ENCODE measurements around the gene SCGB3A2. TPM values are rescaled to one million over a fixed set of nuclear protein-coding genes. Genes with fewer than 3 reads are reported as not detected.
A peak's percentile ranks its signal among the peaks of the same experiment; 100 is the strongest.

The SCGB3A2 gene
- total and polyA plus RNA-seq, 8 donors: 0.24 to 0.76 TPM; not detected in 6

DNA sequence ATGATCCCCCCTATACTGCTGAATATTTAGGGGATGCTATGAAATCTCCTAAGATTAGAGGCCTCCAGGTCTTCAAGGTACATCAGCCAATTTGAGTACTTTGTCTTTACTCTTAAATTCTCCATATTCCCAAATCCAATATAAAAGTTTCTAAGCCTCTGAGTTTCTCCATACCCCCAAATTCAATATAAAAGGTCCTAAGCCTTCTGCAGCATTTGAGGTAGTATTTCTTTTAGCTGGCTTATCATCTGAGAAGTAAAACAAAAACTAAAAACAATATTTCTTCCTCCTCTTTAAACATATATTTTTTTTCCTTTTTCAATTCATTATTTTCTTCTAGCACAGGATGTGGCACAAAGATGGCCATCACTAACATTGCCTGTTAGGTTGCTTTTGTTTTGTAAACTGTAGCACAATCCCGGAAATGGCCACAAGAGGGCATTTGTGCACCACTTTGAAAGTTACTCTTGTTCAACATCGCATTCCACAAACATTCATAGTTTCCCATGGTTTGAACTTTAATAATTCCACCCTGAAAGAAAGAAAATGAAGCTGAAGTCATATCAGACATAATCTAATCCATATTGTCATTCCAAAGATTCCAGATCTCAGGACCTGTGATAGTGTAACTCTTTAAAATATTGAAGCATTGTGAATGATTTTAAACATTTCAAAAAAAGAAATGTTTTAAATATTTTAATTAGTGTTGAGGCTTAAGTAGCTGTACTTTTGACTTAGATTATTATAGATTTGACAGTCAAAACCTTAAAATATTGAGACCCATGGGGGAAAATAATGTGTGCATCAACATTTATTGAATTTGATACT is 21.0 kb upstream of the SCGB3A2 start:
- TF ChIP-seq, protein P1, sequence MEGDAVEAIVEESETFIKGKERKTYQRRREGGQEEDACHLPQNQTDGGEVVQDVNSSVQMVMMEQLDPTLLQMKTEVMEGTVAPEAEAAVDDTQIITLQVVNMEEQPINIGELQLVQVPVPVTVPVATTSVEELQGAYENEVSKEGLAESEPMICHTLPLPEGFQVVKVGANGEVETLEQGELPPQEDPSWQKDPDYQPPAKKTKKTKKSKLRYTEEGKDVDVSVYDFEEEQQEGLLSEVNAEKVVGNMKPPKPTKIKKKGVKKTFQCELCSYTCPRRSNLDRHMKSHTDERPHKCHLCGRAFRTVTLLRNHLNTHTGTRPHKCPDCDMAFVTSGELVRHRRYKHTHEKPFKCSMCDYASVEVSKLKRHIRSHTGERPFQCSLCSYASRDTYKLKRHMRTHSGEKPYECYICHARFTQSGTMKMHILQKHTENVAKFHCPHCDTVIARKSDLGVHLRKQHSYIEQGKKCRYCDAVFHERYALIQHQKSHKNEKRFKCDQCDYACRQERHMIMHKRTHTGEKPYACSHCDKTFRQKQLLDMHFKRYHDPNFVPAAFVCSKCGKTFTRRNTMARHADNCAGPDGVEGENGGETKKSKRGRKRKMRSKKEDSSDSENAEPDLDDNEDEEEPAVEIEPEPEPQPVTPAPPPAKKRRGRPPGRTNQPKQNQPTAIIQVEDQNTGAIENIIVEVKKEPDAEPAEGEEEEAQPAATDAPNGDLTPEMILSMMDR (IDR thresholded peaks at IDR 0.05): peak; percentile 65 to 73 (median 70)
- intact Hi-C loops (cut with DNase I): no loop called here
- peak; percentile 75 to 95 (median 90) for ATAC-seq
- Histone ChIP-seq H3K4me1 (peaks cover 0 to 14% (median 8%) of the 10 kb centered on the region in 3 donors), H3K27me3 (no peaks in the 10 kb centered on the region), H3K4me3 (no peak overlapping the region), H3K9me3 (no peaks in the 10 kb centered on the region), H3K27ac (no peak overlapping the region), H3K36me3 (no peaks in the 10 kb centered on the region)
- WGBS, 2 donors: 0 to 1% methylated on average over 2 of the region's 2 CpGs
- peak in 5 of 6 donors; percentile 50 to 77 (median 58) for DNase-seq
- FAIRE-seq: peak; percentile 94

DNA sequence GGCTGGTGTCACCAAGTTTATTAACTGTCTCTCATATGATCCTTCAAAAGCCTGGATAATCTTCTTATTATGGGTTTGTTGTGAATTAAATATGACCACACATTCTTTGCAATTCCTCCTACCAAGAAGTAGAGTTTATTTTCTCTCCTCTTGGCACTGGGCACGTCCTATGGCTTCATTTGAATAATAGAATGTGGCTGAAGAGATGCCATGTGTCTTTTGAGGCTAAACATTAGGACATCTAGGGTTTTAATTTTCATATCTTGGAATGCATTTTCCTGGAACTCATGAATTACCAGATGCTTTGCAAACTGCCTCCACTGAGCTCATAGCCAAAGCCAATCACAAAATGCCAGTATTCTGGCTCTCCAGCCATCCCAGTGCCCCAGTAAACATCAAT is 19.9 kb upstream of the SCGB3A2 start:
- FAIRE-seq: no peak
- 68 to 69% methylated on average over 1 of the region's 1 CpG for WGBS, 2 donors

DNA sequence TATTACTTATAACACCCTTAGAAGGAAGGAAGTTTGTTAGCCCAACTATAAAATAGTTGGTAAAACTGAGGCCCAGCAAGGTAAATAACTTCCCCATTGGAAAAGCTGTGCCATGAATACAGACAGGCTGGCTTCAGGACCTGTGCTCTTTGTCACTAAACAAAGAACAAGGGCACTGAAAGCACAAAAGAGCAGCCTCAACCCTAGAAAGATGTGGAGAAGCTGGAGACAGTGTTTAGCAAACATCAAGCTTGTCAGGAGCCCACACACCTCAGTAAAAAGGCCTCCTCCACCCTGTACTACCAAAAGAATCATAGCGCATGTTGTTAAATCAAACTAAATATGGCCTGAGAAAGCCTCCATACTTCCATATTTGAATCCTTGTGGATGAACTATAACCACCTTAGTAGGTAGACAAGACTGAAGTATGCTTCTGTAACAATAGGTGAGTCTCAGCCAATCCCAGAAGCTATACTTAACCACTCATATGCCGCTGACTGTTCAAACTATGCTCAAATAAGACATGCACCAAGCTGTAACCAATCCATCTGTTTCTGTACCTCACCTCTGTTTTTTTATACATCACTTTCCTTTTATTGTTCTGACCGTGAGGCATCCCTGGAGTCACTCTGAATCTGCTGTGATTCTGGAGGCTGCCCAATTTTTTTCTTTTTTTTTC is 18.4 kb upstream of the SCGB3A2 start:
- H3K9me3 ChIP-seq: no peaks in the 10 kb centered on the region
- intact Hi-C loops (cut with DNase I): no loop called here

More for the DNA sequence above, 19.9 kb upstream of the SCGB3A2 start:
- no peak for ATAC-seq
- Histone ChIP-seq H3K27me3 (no peaks in the 10 kb centered on the region), H3K36me3 (no peaks in the 10 kb centered on the region), H3K4me1 (peaks cover 0 to 14% (median 8%) of the 10 kb centered on the region in 3 donors), H3K9me3 (no peaks in the 10 kb centered on the region), H3K4me3 (no peak overlapping the region), H3K27ac (no peak overlapping the region)
- TF ChIP-seq, protein P1 (IDR thresholded peaks at IDR 0.05): no peak
- DNase-seq: no peak
- intact Hi-C loops (cut with DNase I): no loop called here

DNA sequence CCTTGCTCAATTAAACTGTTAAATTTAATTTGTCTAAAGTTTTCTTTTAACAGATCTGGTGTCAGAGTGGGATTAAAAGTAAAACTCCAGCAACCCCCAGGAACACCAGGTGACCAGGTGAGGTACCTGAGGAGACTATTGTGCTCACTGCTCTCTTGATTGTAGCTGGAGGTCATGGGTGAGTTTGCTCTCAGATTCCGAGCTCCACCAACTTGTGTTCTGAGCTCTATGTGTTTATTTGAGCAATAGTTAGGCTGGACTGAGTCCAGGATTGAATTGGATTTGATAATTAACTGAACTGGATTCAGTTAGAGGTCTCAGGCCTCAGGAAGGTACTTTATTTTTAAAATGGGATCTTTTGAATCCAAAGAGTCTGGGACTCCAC is 17.9 kb upstream of the SCGB3A2 start:
- DNase-seq (peak in 1 of 6 donors; percentile 16), ATAC-seq (peak in 3 of 4 donors; percentile 55 to 75 (median 68)), FAIRE-seq (no peak)
- Histone ChIP-seq H3K36me3 (no peaks in the 10 kb centered on the region), H3K4me3 (no peak overlapping the region), H3K27ac (no peak overlapping the region), H3K27me3 (no peaks in the 10 kb centered on the region), H3K9me3 (no peaks in the 10 kb centered on the region), H3K4me1 (peaks cover 0 to 14% (median 8%) of the 10 kb centered on the region in 3 donors)
- intact Hi-C loops (cut with DNase I): no loop called here
- TF ChIP-seq, protein P1 (IDR thresholded peaks at IDR 0.05): no peak
- WGBS, 2 donors: 9 to 14% methylated on average over 1 of the region's 1 CpG

More for the DNA sequence above, 18.4 kb upstream of the SCGB3A2 start:
- Histone ChIP-seq H3K27me3 (no peaks in the 10 kb centered on the region), H3K4me3 (no peak overlapping the region), H3K4me1 (peaks cover 0 to 14% (median 8%) of the 10 kb centered on the region in 3 donors), H3K27ac (peak overlapping the region in 1 of 4 donors; percentile 16), H3K36me3 (no peaks in the 10 kb centered on the region)
- FAIRE-seq (no peak), ATAC-seq (peak in 1 of 4 donors; percentile 8), DNase-seq (no peak)
- 85 to 93% methylated on average over 3 of the region's 3 CpGs for WGBS, 2 donors
- TF ChIP-seq, protein P1 (IDR thresholded peaks at IDR 0.05): no peak
